ENCODE results near the gene CASZ1. TPM values are rescaled to one million over a fixed set of nuclear protein-coding genes. Genes with fewer than 3 reads are reported as not detected.

CASZ1 gene
- total and polyA plus RNA-seq, 2 experiments from 2014 or later = 3.6 to 6.9 TPM

DNA sequence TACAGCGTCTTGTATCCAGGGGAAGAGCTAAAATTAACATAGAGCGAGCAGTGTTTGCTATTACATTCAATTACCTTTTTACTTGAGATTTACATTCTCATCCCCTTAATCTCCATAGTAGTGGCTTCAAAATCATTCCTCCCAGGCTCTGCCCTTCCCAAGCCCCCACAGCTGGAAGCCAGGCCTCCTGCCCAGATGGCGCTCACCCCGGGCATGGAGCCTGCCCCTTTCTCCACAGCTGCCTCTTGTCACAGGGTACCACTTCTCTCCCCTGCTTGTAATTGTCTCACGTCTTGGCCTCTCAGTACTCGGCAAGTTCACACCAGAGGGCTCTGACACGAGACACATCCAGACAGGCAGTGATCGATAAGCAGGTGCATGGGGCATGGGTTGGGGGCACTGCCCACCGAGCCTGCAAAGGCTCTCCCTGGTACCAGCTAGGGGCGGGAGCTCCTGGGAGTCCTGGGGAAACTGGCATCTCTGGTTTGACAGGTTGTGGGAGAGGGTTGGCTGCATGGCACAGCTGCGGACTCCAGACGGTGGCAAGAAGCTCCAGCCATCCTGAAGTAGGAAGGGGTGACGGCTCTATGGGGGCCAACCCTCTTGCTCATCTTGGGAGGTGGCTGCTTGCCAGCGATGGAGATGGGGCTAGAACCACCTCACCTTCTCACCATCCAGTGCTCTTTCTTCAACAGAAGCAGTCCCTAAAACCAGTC is 20.1 kb downstream of the CASZ1 start:
- Histone ChIP-seq H3K27ac (no peak overlapping the region), H3K27me3 (no peaks in the 10 kb centered on the region), H3K9me2 (replicated peaks; ENCODE audit: insufficient read depth) (no peaks in the 10 kb centered on the region), H3K79me2 (no peaks in the 10 kb centered on the region), H3K36me3 (replicated peaks; ENCODE audit: insufficient read depth, low read depth) (no peaks in the 10 kb centered on the region), H3K4me3 (no peak overlapping the region), H3K4me1 (ENCODE audit: insufficient read depth) (no peaks in the 10 kb centered on the region), H4K20me1 (ENCODE audit: insufficient read depth, poor library complexity, severe bottlenecking) (no peaks in the 10 kb centered on the region), H3K9me3 (ENCODE audit: low read depth) (no peaks in the 10 kb centered on the region), H3K4me2 (no peak overlapping the region), H2AFZ (no peak overlapping the region)
- no peak for DNase-seq (ENCODE audit: low spot score)
- TF ChIP-seq EZH2 (IDR thresholded peaks at IDR 0.05; ENCODE audit: borderline replicate concordance) = no peak
- TF ChIP-seq EZH2phosphoT487 (IDR thresholded peaks at IDR 0.05; ENCODE audit: low read depth, severe bottlenecking, unreplicated experiment) = no peak
- no peak for TF ChIP-seq CTCF (IDR thresholded peaks at IDR 0.05; ENCODE audit: poor library complexity)
- WGBS (ENCODE audit: low lambda C conversion rate, missing lambda C conversion rate) = 86% methylated on average over 14 of the region's 14 CpGs

- H3K9me2 ChIP-seq (replicated peaks; ENCODE audit: insufficient read depth) = no peaks in the 10 kb centered on the region
- H3K27me3 ChIP-seq = no peaks in the 10 kb centered on the region
- TF ChIP-seq EZH2phosphoT487 (IDR thresholded peaks at IDR 0.05; ENCODE audit: low read depth, severe bottlenecking, unreplicated experiment) = no peak
- no peak for TF ChIP-seq EZH2 (IDR thresholded peaks at IDR 0.05; ENCODE audit: borderline replicate concordance)
- TF ChIP-seq CTCF (IDR thresholded peaks at IDR 0.05; ENCODE audit: poor library complexity) = no peak
- no peaks in the 10 kb centered on the region for H3K9me3 ChIP-seq (ENCODE audit: low read depth)
- no peaks in the 10 kb centered on the region for H4K20me1 ChIP-seq (ENCODE audit: insufficient read depth, poor library complexity, severe bottlenecking)
- no peaks in the 10 kb centered on the region for H3K79me2 ChIP-seq
- no peaks in the 10 kb centered on the region for H3K4me1 ChIP-seq (ENCODE audit: insufficient read depth)
- no peak overlapping the region for H3K4me3 ChIP-seq
- H3K4me2 ChIP-seq = no peak overlapping the region
- no peak overlapping the region for H2AFZ ChIP-seq
- DNase-seq (ENCODE audit: low spot score) = no peak
- 88% methylated on average over 9 of the region's 9 CpGs for WGBS (ENCODE audit: low lambda C conversion rate, missing lambda C conversion rate)
- no peaks in the 10 kb centered on the region for H3K36me3 ChIP-seq (replicated peaks; ENCODE audit: insufficient read depth, low read depth)
- no peak overlapping the region for H3K27ac ChIP-seq
Observed at GRCh38 chr1:10775763-10776162, 20.7 kb downstream of the CASZ1 start.

GRCh38 chr1:10774615-10775310 is 21.7 kb downstream of the CASZ1 start:
- Histone ChIP-seq H3K4me3 (no peak overlapping the region), H3K4me1 (ENCODE audit: insufficient read depth) (no peaks in the 10 kb centered on the region), H3K79me2 (no peaks in the 10 kb centered on the region), H3K4me2 (no peak overlapping the region), H3K27me3 (no peaks in the 10 kb centered on the region), H4K20me1 (ENCODE audit: insufficient read depth, poor library complexity, severe bottlenecking) (no peaks in the 10 kb centered on the region), H3K36me3 (replicated peaks; ENCODE audit: insufficient read depth, low read depth) (no peaks in the 10 kb centered on the region), H2AFZ (no peak overlapping the region), H3K27ac (no peak overlapping the region), H3K9me3 (ENCODE audit: low read depth) (no peaks in the 10 kb centered on the region), H3K9me2 (replicated peaks; ENCODE audit: insufficient read depth) (no peaks in the 10 kb centered on the region)
- DNase-seq (ENCODE audit: low spot score) = no peak
- WGBS (ENCODE audit: low lambda C conversion rate, missing lambda C conversion rate) = 92% methylated on average over 17 of the region's 17 CpGs
- TF ChIP-seq CTCF (IDR thresholded peaks at IDR 0.05; ENCODE audit: poor library complexity) (no peak), EZH2phosphoT487 (IDR thresholded peaks at IDR 0.05; ENCODE audit: low read depth, severe bottlenecking, unreplicated experiment) (no peak), EZH2 (IDR thresholded peaks at IDR 0.05; ENCODE audit: borderline replicate concordance) (no peak)

Measured in hepatocyte (in vitro differentiated cells).